Esophagus squamous epithelium (tissue), 5 donors: ENCODE measurements around the gene LGR6. TPM values are rescaled to one million over a fixed set of nuclear protein-coding genes. Genes with fewer than 3 reads are reported as not detected.

ENCODE experiments used
- DNase-seq: peaks from one replicate; lab custom pipeline; 2025; lab: John Stamatoyannopoulos, UW
- H3K27ac ChIP-seq, 4 donors: fragments of 200-600 bp; sonication (generic); one replicate each; pipeline ENCODE4 v1.5.1; 2016 to 2019; ENCODE audit warnings: mild to moderate bottlenecking in 1 of 4
- H3K27me3 ChIP-seq, 4 donors: fragments of 200-600 bp; sonication (generic); 1 replicate in 3 of 4; 2 replicates in 1 of 4; pipeline versions ENCODE4 v1.5.1 to v1.6.0; 2017 to 2021; ENCODE audit warnings: antibody characterized with exemption in 1 of 4
- H3K36me3 ChIP-seq, 3 donors: fragments of 200-600 bp; sonication (generic); one replicate each; pipeline ENCODE4 v1.5.1; 2016 to 2019
- H3K4me1 ChIP-seq, 3 donors: fragments of 200-600 bp; sonication (generic); one replicate each; pipeline ENCODE4 v1.5.1; 2017 to 2019
- H3K4me3 ChIP-seq, 4 donors: fragments of 200-600 bp; sonication (generic); 1 replicate in 3 of 4; 2 replicates in 1 of 4; pipeline ENCODE4 v1.5.1; 2016 to 2019; ENCODE audit warnings: mild to moderate bottlenecking in 2 of 4, moderate library complexity in 1 of 4
- H3K9me3 ChIP-seq, 3 donors: fragments of 200-600 bp; sonication (generic); one replicate each; pipeline ENCODE4 v1.5.1; 2016 to 2019
- CTCF ChIP-seq, 6 experiments: fragments of 450-650 bp in 4 of 6; fragments of 200-600 bp in 2 of 6; sonication (generic) in 2 of 6; IDR thresholded peaks; one replicate each; pipeline ENCODE4 v1.5.1; 2016 to 2019; ENCODE audit warnings: antibody characterized with exemption in 6 of 6, mild to moderate bottlenecking in 4 of 6, moderate library complexity in 4 of 6
- POLR2A ChIP-seq, 4 donors: fragments of 450-650 bp; IDR thresholded peaks; one replicate each; pipeline ENCODE4 v1.6.1; 2017; ENCODE audit warnings: antibody characterized with exemption in 4 of 4, mild to moderate bottlenecking in 4 of 4, moderate library complexity in 3 of 4
- WGBS, 2 donors: methylation state at CpG; one replicate each; pipeline ENCODE4 v1.1.5; 2018; 5-methylcytosine and 5-hydroxymethylcytosine counted together
- intact Hi-C: fragments of 100-400 bp; cut with DNase I; formaldehyde crosslinking; loops from one replicate; pipeline ENCODE4 v1.15.0; 2022
- total RNA-seq, 4 donors: library from RNA; depleted of rRNA; stranded (reverse); fragments of >200 nt; gene quantifications; one replicate each; pipeline ENCODE4 v1.1.0, GENCODE V29; 2016
- donor health status: DM: yes; HTN: yes; CAD: no.

The LGR6 gene
- total RNA-seq, 4 donors from 2014 or later, result 0.53 to 6.4 (median 2.9) TPM

- TF ChIP-seq CTCF (IDR thresholded peaks at IDR 0.05) (no peak), POLR2A (IDR thresholded peaks at IDR 0.05) (no peak)
- Histone ChIP-seq H3K9me3 (no peaks in the 10 kb centered on the region), H3K27me3 (no peaks in the 10 kb centered on the region), H3K4me1 (peaks cover 5 to 34% (median 21%) of the 10 kb centered on the region in 3 donors), H3K27ac (no peak overlapping the region), H3K4me3 (no peak overlapping the region), H3K36me3 (no peaks in the 10 kb centered on the region)
- 94 to 96% methylated on average over 2 to 5 of the region's 5 CpGs for WGBS, 2 donors
- no peak for DNase-seq
- intact Hi-C loops, result no loop called here
Observed at GRCh38 chr1:202146279-202146678, 47.3 kb upstream of the LGR6 start.

GRCh38 chr1:202146993-202147392, 46.6 kb upstream of the LGR6 start:
- no peak for DNase-seq
- Histone ChIP-seq H3K4me3 (no peak overlapping the region), H3K27me3 (no peaks in the 10 kb centered on the region), H3K36me3 (no peaks in the 10 kb centered on the region), H3K4me1 (peaks cover 5 to 27% (median 20%) of the 10 kb centered on the region in 3 donors), H3K9me3 (no peaks in the 10 kb centered on the region), H3K27ac (no peak overlapping the region)
- TF ChIP-seq POLR2A (IDR thresholded peaks at IDR 0.05) (no peak), CTCF (IDR thresholded peaks at IDR 0.05) (no peak)
- WGBS, 2 donors, result 67% methylated on average over 3 of the region's 3 CpGs; no CpG with 5 or more reads in 1 of the 2 donors
- intact Hi-C loops, result no loop called here

GRCh38 chr1:202148391-202148790, 45.2 kb upstream of the LGR6 start:
- no peak overlapping the region for H3K27ac ChIP-seq
- H3K4me3 ChIP-seq, result no peak overlapping the region
- WGBS, 2 donors, result 70 to 81% methylated on average over 2 to 4 of the region's 4 CpGs
- TF ChIP-seq POLR2A (IDR thresholded peaks at IDR 0.05), result no peak
- no peak for TF ChIP-seq CTCF (IDR thresholded peaks at IDR 0.05)
- peaks cover 5 to 13% (median 10%) of the 10 kb centered on the region in 3 donors for H3K4me1 ChIP-seq
- no peaks in the 10 kb centered on the region for H3K9me3 ChIP-seq
- intact Hi-C loops, result no loop called here
- H3K36me3 ChIP-seq, result no peaks in the 10 kb centered on the region
- no peaks in the 10 kb centered on the region for H3K27me3 ChIP-seq
- no peak for DNase-seq

GRCh38 chr1:202149566-202149965, 44.0 kb upstream of the LGR6 start:
- no peaks in the 10 kb centered on the region for H3K9me3 ChIP-seq
- no peak overlapping the region for H3K27ac ChIP-seq
- H3K36me3 ChIP-seq, result no peaks in the 10 kb centered on the region
- intact Hi-C loops, result no loop called here
- no peaks in the 10 kb centered on the region for H3K27me3 ChIP-seq
- 88 to 90% methylated on average over 4 of the region's 4 CpGs for WGBS, 2 donors
- TF ChIP-seq POLR2A (IDR thresholded peaks at IDR 0.05) (no peak), CTCF (IDR thresholded peaks at IDR 0.05) (no peak)
- H3K4me3 ChIP-seq, result no peak overlapping the region
- no peak for DNase-seq
- peaks cover 5 to 12% (median 10%) of the 10 kb centered on the region in 3 donors for H3K4me1 ChIP-seq

GRCh38 chr1:202150187-202150586, 43.4 kb upstream of the LGR6 start:
- Histone ChIP-seq H3K27me3 (no peaks in the 10 kb centered on the region), H3K4me1 (peaks cover 5 to 14% (median 6%) of the 10 kb centered on the region in 3 donors), H3K9me3 (no peaks in the 10 kb centered on the region), H3K4me3 (no peak overlapping the region), H3K27ac (no peak overlapping the region), H3K36me3 (no peaks in the 10 kb centered on the region)
- no peak for DNase-seq
- intact Hi-C loops, result no loop called here
- no peak for TF ChIP-seq CTCF (IDR thresholded peaks at IDR 0.05)
- WGBS, 2 donors, result 91 to 94% methylated on average over 7 to 9 of the region's 9 CpGs
